Activated CD4-positive, alpha-beta memory T cell treated with anti-CD3 and anti-CD28 coated beads, Interleukin-2, amount 10 ng/mL, durations not matched to agents 7 days and 5 days (primary cell): ENCODE measurements around the gene ZNF525. TPM values are rescaled to one million over a fixed set of nuclear protein-coding genes. Genes with fewer than 3 reads are reported as not detected.
"Not testable (repeated sequence)": the region's sequence is repeated elsewhere in the genome, so short reads cannot be mapped to it uniquely, and the experiment has no call there.

ENCODE experiments used
- CTCF ChIA-PET: fragments of 350-600 bp; sonication (Branson Sonifier 250); formaldehyde crosslinking; loops from one replicate; lab custom pipeline; 2021; ENCODE audit warnings: antibody characterized with exemption, inconsistent platforms; lab: Charles Lee
- POLR2A ChIA-PET: fragments of 350-600 bp; sonication (Branson Sonifier 250); formaldehyde crosslinking; loops from one replicate; lab custom pipeline; 2021; ENCODE audit warnings: antibody characterized with exemption; lab: Charles Lee
- DNase-seq: peaks from one replicate; pipeline ENCODE4 v3.0.0-alpha.2; 2020
- H3K27ac Mint-ChIP-seq: one replicate; pipeline ENCODE4 v1.8.0; 2021; ENCODE audit warnings: mild to moderate bottlenecking, mixed read lengths
- H3K27me3 Mint-ChIP-seq: one replicate; pipeline ENCODE4 v1.8.0; 2021; ENCODE audit warnings: mixed read lengths
- H3K36me3 Mint-ChIP-seq: one replicate; pipeline ENCODE4 v1.8.0; 2021; ENCODE audit warnings: low read depth, mixed read lengths
- H3K4me1 Mint-ChIP-seq: one replicate; pipeline ENCODE4 v1.8.0; 2021; ENCODE audit warnings: mixed read lengths
- H3K4me3 Mint-ChIP-seq: one replicate; pipeline ENCODE4 v1.8.0; 2021; ENCODE audit warnings: mild to moderate bottlenecking, mixed read lengths
- H3K9me3 Mint-ChIP-seq: one replicate; pipeline ENCODE4 v1.8.0; 2021; ENCODE audit warnings: mixed read lengths
- total RNA-seq, 2 experiments: library from RNA; stranded (reverse); gene quantifications; one replicate each; pipeline ENCODE4 v1.2.3, GENCODE V29; 2021

ZNF525 gene
- total RNA-seq, 2 experiments from 2014 or later, result 15.9 to 16.1 TPM

DNA sequence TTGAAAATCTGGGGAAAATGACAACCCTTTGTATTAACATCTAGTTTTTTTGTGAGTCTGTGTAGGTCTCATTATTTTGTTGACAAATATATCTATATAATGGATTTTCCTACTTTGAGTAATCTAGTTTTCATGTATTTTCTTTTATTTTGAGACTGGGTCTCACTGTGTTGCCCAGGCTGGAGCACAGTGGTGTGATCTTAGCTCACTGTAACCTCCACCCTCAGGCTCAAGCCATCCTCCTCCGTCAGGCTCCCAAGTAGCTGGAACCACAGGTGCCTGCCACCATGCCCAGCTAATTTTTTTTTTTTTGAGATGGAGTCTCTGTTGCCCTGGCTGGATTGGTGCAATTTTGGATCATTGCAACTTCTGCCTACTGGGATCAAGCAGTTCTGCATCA lies 9.2 kb downstream of the ZNF525 start:
- peaks cover 85% of the 10 kb centered on the region for H3K36me3 Mint-ChIP-seq
- no peak overlapping the region for H3K27ac Mint-ChIP-seq
- ChIA-PET POLR2A (no interaction called here), CTCF (no interaction called here)
- peaks cover 41% of the 10 kb centered on the region for H3K9me3 Mint-ChIP-seq
- H3K27me3 Mint-ChIP-seq, result no peaks in the 10 kb centered on the region
- H3K4me3 Mint-ChIP-seq, result no peak overlapping the region
- DNase-seq, result no peak
- H3K4me1 Mint-ChIP-seq, result no peaks in the 10 kb centered on the region

DNA sequence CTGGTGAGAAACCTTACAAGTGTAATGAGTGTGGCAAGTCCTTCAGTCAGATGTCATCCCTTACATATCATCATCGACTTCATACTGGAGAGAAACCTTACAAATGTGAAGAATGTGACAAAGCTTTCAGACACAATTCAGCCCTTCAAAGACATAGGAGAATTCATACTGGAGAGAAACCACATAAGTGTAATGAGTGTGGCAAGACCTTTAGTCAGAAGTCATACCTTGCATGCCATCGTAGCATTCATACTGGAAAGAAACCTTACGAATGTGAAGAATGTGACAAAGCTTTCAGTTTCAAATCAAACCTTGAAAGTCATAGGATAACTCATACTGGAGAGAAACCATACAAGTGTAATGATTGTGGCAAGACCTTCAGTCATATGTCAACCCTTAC lies 15.9 kb downstream of the ZNF525 start:
- Mint-ChIP-seq H3K27me3 (no peaks in the 10 kb centered on the region), H3K4me1 (no peaks in the 10 kb centered on the region), H3K27ac (no peak overlapping the region), H3K4me3 (no peak overlapping the region), H3K36me3 (peaks cover 88% of the 10 kb centered on the region), H3K9me3 (peaks cover 69% of the 10 kb centered on the region)
- ChIA-PET CTCF (no interaction called here), POLR2A (no interaction called here)
- no peak for DNase-seq

DNA sequence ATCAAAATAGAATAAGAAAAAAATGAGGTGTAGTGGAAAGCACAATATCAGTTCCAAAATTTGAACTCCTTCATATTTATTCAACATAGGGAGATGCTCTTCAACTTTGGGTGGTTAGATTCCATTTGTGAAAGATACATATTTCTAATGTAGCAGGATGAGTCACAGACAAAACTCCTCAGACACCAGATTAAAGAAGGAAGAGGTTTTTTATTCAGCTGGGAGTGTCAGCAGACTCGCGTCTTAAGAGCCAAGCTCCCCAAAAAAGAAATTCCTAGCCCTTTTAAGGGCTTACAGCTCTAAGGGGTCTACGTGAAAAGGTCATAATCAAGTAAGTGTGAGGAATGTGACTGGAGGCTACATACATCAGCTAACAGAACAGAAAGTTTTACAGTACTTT lies 22.7 kb downstream of the ZNF525 start:
- H3K27ac Mint-ChIP-seq, result no peak overlapping the region

GRCh38 chr19:53388904-53389303 lies 23.4 kb downstream of the ZNF525 start:
- Mint-ChIP-seq H3K27ac (no peak overlapping the region), H3K9me3 (peaks cover 58% of the 10 kb centered on the region), H3K27me3 (no peaks in the 10 kb centered on the region), H3K4me1 (peaks cover 1% of the 10 kb centered on the region), H3K36me3 (peaks cover 43% of the 10 kb centered on the region), H3K4me3 (no peak overlapping the region)
- CTCF ChIA-PET, result no interaction called here
- POLR2A ChIA-PET, result interaction anchor here (1.3 kb wide), 1 partner anchor 43 kb away, joined by 4 read pairs; the partner anchor contains the start of gene ZNF761
- no peak for DNase-seq

More for the DNA sequence above, 22.7 kb downstream of the ZNF525 start:
- Mint-ChIP-seq H3K4me1 (no peaks in the 10 kb centered on the region), H3K27me3 (no peaks in the 10 kb centered on the region), H3K9me3 (peaks cover 59% of the 10 kb centered on the region), H3K4me3 (no peak overlapping the region), H3K36me3 (peaks cover 46% of the 10 kb centered on the region)
- ChIA-PET POLR2A (interaction anchor here (1.3 kb wide), 1 partner anchor 44 kb away, joined by 4 read pairs; the partner anchor contains the start of gene ZNF761), CTCF (no interaction called here)
- no peak for DNase-seq

GRCh38 chr19:53389571-53389970 lies 24.1 kb downstream of the ZNF525 start:
- H3K9me3 Mint-ChIP-seq, result peaks cover 55% of the 10 kb centered on the region
- H3K4me3 Mint-ChIP-seq, result no peak overlapping the region
- peaks cover 3% of the 10 kb centered on the region for H3K4me1 Mint-ChIP-seq
- H3K27me3 Mint-ChIP-seq, result no peaks in the 10 kb centered on the region
- DNase-seq, result no peak
- H3K27ac Mint-ChIP-seq, result no peak overlapping the region
- POLR2A ChIA-PET, result interaction anchor here (1.3 kb wide), 1 partner anchor 42 kb away, joined by 4 read pairs; the partner anchor contains the start of gene ZNF761
- H3K36me3 Mint-ChIP-seq, result peaks cover 42% of the 10 kb centered on the region
- CTCF ChIA-PET, result no interaction called here

DNA sequence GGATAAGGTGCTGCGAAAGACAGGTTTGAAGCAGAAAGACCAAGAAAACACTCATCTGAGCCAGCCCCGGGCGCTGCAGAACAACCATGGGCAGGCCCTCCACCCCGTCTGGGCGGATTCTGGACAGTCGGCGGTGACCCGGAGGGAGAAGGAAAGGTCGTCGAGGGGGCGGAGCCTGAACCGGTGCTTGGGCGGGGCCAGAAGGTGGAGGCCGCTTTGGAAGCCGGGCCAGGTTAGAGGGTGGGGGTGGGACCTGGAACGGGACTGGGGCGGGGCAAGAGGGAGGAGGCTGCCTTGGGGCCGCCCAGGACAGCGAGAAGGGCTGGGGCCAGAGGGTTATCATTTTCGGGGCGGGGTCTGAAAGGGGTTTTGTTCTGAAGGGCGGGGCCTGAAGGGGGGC lies 24.5 kb downstream of the ZNF525 start:
- Mint-ChIP-seq H3K27ac (no peak overlapping the region), H3K4me1 (peaks cover 6% of the 10 kb centered on the region), H3K36me3 (peaks cover 41% of the 10 kb centered on the region), H3K9me3 (peaks cover 51% of the 10 kb centered on the region), H3K4me3 (no peak overlapping the region), H3K27me3 (no peaks in the 10 kb centered on the region)
- ChIA-PET POLR2A (no interaction called here), CTCF (no interaction called here)
- no peak for DNase-seq

DNA sequence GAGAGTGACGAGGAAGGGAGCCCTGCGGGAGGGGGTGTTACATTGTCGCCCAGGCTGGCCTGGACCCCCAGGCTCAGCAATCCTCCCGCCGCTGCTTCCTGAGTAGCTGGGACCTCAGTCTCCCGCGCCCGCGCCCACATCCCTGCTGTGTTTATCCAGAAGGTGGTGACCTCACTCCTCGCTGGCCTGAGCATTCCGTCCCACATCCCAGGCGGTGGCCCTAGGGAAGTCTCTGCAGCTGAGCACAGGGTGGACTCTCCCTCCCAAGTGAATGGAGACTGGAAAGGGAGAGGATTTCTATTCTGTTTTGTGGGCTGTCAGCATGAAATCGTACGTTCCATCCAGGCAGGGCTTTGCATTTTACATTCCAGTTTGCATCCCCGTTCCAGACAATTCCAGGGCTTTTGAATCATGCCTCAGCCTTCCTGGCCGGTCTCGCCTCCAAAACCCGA lies 29.0 kb downstream of the ZNF525 start:
- DNase-seq, result peak; percentile 15
- Mint-ChIP-seq H3K9me3 (peaks cover 30% of the 10 kb centered on the region), H3K4me3 (peak overlapping the region; percentile 89), H3K4me1 (peaks cover 20% of the 10 kb centered on the region), H3K27ac (peak overlapping the region; percentile 74), H3K27me3 (no peaks in the 10 kb centered on the region), H3K36me3 (peaks cover 45% of the 10 kb centered on the region)
- POLR2A ChIA-PET, result interaction anchor here (0.6 to 1.9 kb wide), 6 partner anchors 27 to 431 kb away, joined by 3 to 9 read pairs (median 4); partner anchors contain the start of gene ZNF816
- CTCF ChIA-PET, result no interaction called here

- peaks cover 46% of the 10 kb centered on the region for H3K36me3 Mint-ChIP-seq
- H3K27me3 Mint-ChIP-seq, result no peaks in the 10 kb centered on the region
- H3K4me1 Mint-ChIP-seq, result peaks cover 22% of the 10 kb centered on the region
- peak; percentile 97 for DNase-seq
- peaks cover 29% of the 10 kb centered on the region for H3K9me3 Mint-ChIP-seq
- H3K4me3 Mint-ChIP-seq, result peak within 1 kb of the TSS; percentile 89
- CTCF ChIA-PET, result interaction anchor here (0.6 kb wide), 1 partner anchor 402 kb away, joined by 3 read pairs; no protein-coding TSS in a partner anchor
- H3K27ac Mint-ChIP-seq, result peak within 1 kb of the TSS; percentile 74
- POLR2A ChIA-PET, result interaction anchor here (0.6 to 1.9 kb wide), 7 partner anchors 28 to 499 kb away, joined by 3 to 9 read pairs (median 3); partner anchors contain the start of gene ZNF816
These were observed 29.7 kb downstream of the ZNF525 start, which contains the start of gene ZNF765 for GRCh38 chr19:53394974-53395839. Gene ZNF765 (plus strand): TSS chr19:53395149. CDS start chr19:53398016, 2,867 bp downstream.

DNA sequence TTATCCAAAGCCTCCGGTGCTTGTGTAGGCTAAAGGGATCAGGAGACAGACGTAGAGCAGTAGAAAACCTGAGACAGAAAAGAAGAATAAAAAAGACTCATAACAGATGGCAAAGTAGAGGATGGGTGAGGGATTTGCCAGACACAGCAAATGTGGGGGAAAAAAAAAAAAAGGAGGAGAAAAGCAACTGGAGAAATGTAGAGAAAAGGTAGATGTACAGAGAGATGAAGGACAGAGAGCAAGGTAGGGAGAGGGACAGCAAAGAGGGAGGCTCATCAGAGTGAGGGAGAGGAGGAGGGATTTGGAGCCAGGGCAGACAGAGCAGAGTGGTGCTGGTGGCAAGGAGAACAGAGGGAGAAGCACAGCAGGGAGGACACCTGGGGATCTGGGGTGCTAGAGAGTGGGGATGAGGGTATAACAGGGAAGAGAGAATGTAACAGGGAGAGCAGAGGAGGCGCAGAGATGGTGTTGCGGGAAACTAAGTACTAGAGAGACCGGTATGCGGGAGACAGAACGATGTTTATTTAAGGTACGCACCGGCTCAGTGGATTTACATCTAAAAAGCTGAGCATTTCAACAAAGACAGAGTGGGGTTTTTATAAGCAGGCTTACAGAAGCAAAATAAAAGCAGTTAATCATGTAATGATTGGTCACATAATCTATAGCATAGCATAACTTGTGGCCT lies 30.5 kb downstream of the ZNF525 start:
- peaks cover 50% of the 10 kb centered on the region for H3K36me3 Mint-ChIP-seq
- POLR2A ChIA-PET, result interaction anchor here (1.0 to 1.9 kb wide), 2 partner anchors 28 to 500 kb away, joined by 3 to 9 read pairs; no protein-coding TSS in a partner anchor
- CTCF ChIA-PET, result not testable (repeated sequence)

DNA sequence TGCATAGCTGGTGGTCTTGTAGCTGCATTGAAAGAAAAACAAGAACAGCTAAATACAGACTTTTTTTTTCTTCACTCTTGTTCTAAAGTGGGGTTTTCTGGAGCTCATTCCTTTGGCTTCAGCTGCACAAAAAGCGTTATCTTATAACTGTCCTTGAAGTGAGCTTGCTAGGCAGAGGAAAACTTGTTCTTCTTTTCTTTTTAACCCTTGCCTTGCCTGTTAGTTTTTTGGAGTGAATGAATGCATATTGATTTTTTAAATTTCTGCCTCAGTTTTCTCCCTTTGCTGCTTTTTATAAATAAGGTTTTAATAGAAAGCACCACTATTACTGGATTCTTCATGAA lies 31.0 kb downstream of the ZNF525 start:
- no peak for DNase-seq
- Mint-ChIP-seq H3K4me1 (peaks cover 24% of the 10 kb centered on the region), H3K9me3 (peaks cover 27% of the 10 kb centered on the region), H3K27me3 (no peaks in the 10 kb centered on the region), H3K36me3 (peaks cover 55% of the 10 kb centered on the region), H3K4me3 (peak overlapping the region; percentile 89), H3K27ac (no peak overlapping the region)
- ChIA-PET CTCF (no interaction called here), POLR2A (interaction anchor here (1.9 kb wide), 1 partner anchor 29 kb away, joined by 9 read pairs; no protein-coding TSS in a partner anchor)

More for the DNA sequence above, 30.5 kb downstream of the ZNF525 start:
- not testable (repeated sequence) for DNase-seq, H3K27me3 Mint-ChIP-seq
- Mint-ChIP-seq H3K4me1 (peaks cover 24% of the 10 kb centered on the region), H3K27ac (peak overlapping the region; percentile 74), H3K4me3 (peak overlapping the region; percentile 89), H3K9me3 (peaks cover 27% of the 10 kb centered on the region)

GRCh38 chr19:53397918-53398317 lies 32.4 kb downstream of the ZNF525 start:
- H3K4me1 Mint-ChIP-seq, result peaks cover 24% of the 10 kb centered on the region
- CTCF ChIA-PET, H3K4me3 Mint-ChIP-seq, H3K27ac Mint-ChIP-seq, DNase-seq, H3K27me3 Mint-ChIP-seq, POLR2A ChIA-PET: not testable (repeated sequence)
- H3K9me3 Mint-ChIP-seq, result peaks cover 33% of the 10 kb centered on the region
- peaks cover 69% of the 10 kb centered on the region for H3K36me3 Mint-ChIP-seq

DNA sequence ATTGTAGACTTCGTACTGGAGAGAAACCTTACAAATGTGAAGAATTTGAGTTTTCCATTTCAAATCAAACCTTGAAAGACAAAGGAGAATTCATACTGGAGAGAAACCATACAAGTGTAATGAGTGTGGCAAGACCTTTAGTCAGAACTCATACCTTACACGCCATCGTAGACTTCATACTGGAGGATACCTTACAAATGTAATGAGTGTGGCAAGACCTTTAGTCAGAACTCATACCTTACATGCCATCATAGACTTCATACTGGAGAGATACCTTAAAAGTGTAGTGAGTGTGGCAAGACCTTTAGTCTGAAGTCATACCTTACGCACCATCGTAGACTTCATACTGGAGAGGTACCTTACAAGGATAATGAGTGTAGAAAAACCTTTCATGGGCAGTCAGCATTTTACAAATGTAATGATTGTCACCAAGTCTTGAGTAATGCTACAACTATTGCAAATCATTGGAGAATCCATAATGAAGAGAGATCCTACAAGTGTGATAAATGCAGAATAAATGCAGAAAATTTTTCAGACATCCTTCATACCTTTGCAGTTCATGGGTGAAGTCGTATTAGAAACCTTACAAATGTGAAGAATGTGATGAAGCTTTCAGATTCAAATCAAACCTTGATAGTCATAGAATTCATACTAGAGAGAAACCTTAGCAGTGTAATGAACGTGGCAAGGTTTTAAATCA lies 44.1 kb downstream of the ZNF525 start:
- ChIA-PET POLR2A (no interaction called here), CTCF (no interaction called here)
- Mint-ChIP-seq H3K36me3 (peaks cover 78% of the 10 kb centered on the region), H3K27ac (no peak overlapping the region), H3K4me3 (no peak overlapping the region), H3K27me3 (no peaks in the 10 kb centered on the region), H3K9me3 (peaks cover 66% of the 10 kb centered on the region), H3K4me1 (no peaks in the 10 kb centered on the region)
- DNase-seq, result no peak
